K562 (cell line): ENCODE data around the gene CHD5. TPM values are rescaled to one million over a fixed set of nuclear protein-coding genes. Genes with fewer than 3 reads are reported as not detected.

Experiments
- ATAC-seq: fragments of 200-7000 bp; cut with Tn5 transposase; 3 replicates; pipeline ENCODE4 v1.9.1; 2020; ENCODE audit warnings: moderate library complexity
- BruUV-seq: library from RNA; stranded (reverse); fragments of 400-500 nt; replicated peaks from 2 replicates; lab custom pipeline; 2021; lab: Mats Ljungman, UMichigan
- CTCF ChIA-PET: fragments of 300-600 bp; formaldehyde crosslinking; extraction: SDS; loops from one replicate; lab custom pipeline; 2021; ENCODE audit warnings: low intra/inter-chr PET ratio; lab: Yijun Ruan, JAX
- POLR2A ChIA-PET: fragments of 300-600, 350-650 bp; sonication (Branson Sonifier 250); formaldehyde crosslinking; extraction: SDS; loops from one replicate; lab custom pipeline; 2021; ENCODE audit warnings: antibody characterized with exemption, inconsistent platforms; lab: Yijun Ruan, JAX
- DNase-seq, 4 experiments: peaks; one replicate each; pipeline versions ENCODE4 v3.0.0 to v3.0.0-alpha.2; 2011 to 2018; ENCODE audit warnings: low spot score in 3 of 4, mixed read lengths in 3 of 4; ENCODE audit errors: extremely low read depth in 1 of 4
- FAIRE-seq: peaks from 2 replicates; lab custom pipeline; 2011; peaks lifted over from hg19 to GRCh38; lab: Jason Lieb, UNC
- H2AFZ ChIP-seq: 2 replicates; pipeline ENCODE4 v1.6.0; 2011; ENCODE audit warnings: low read depth, low read length, control low read depth, inconsistent platforms
- H3K27ac ChIP-seq: fragments of 200-600 bp; 3 replicates; pipeline ENCODE4 v1.8.0; 2011; ENCODE audit warnings: low read depth, mild to moderate bottlenecking, control low read depth, inconsistent platforms, low read length, moderate library complexity, mixed read lengths; ENCODE audit errors: extremely low read depth
- H3K27me3 ChIP-seq, 2 experiments: fragments of 300-600 bp in 1 of 2; 2 replicates in 1 of 2; 3 replicates in 1 of 2; pipeline versions ENCODE4 v1.6.0 to v1.8.0; 2011; ENCODE audit warnings: inconsistent platforms in 2 of 2, low read length in 2 of 2, mild to moderate bottlenecking in 1 of 2, mixed read lengths in 1 of 2, moderate library complexity in 1 of 2; ENCODE audit not compliant: control insufficient read depth in 2 of 2, insufficient read depth in 2 of 2
- H3K36me3 ChIP-seq: fragments of 300-600 bp; 3 replicates; pipeline ENCODE4 v1.8.0; 2011; ENCODE audit warnings: mild to moderate bottlenecking, low read length, inconsistent platforms; ENCODE audit not compliant: control insufficient read depth, insufficient read depth
- H3K4me1 ChIP-seq, 2 experiments: fragments of 200-600 bp in 1 of 2; replicated peaks in 1 of 2; 2 replicates in 1 of 2; 3 replicates in 1 of 2; pipeline versions ENCODE4 v1.5.1 to v1.8.0; 2011; ENCODE audit warnings: inconsistent platforms in 2 of 2, low read length in 2 of 2, mild to moderate bottlenecking in 1 of 2, mixed read lengths in 1 of 2, moderate library complexity in 1 of 2; ENCODE audit not compliant: control insufficient read depth in 2 of 2, insufficient read depth in 2 of 2
- H3K4me2 ChIP-seq: 2 replicates; pipeline ENCODE4 v1.6.1; 2011; ENCODE audit warnings: low read length, control low read depth, inconsistent platforms, mixed read lengths; ENCODE audit not compliant: insufficient read depth
- H3K4me3 ChIP-seq: fragments of 200-600 bp; sonication (generic), shearing (Covaris generic); 2 replicates; pipeline ENCODE4 v1.5.1; 2016; ENCODE audit warnings: control low read depth, inconsistent platforms
- H3K79me2 ChIP-seq: fragments of 200-600 bp; 3 replicates; pipeline ENCODE4 v1.8.0; 2011; ENCODE audit warnings: low read length, inconsistent platforms; ENCODE audit not compliant: control insufficient read depth, insufficient read depth
- H3K9ac ChIP-seq, 2 experiments: 2 replicates each; pipeline versions ENCODE4 v1.6.0 to v1.6.1; 2011; ENCODE audit warnings: low read depth in 2 of 2, low read length in 2 of 2, control low read depth in 1 of 2, inconsistent platforms in 1 of 2, mild to moderate bottlenecking in 1 of 2, mixed read lengths in 1 of 2; ENCODE audit not compliant: insufficient read depth in 1 of 2
- H3K9me1 ChIP-seq: one replicate; pipeline ENCODE4 v1.6.0; 2011; ENCODE audit warnings: inconsistent platforms, mild to moderate bottlenecking, low read length, moderate library complexity; ENCODE audit not compliant: control insufficient read depth, insufficient read depth
- H3K9me3 ChIP-seq: replicated peaks from 2 replicates; pipeline ENCODE4 v1.5.1; 2011; ENCODE audit warnings: low read depth, low read length, inconsistent platforms; ENCODE audit not compliant: control insufficient read depth, insufficient read depth
- H4K20me1 ChIP-seq: replicated peaks from 2 replicates; pipeline ENCODE4 v1.6.1; 2011; ENCODE audit warnings: low read length, inconsistent platforms, mixed read lengths; ENCODE audit not compliant: control insufficient read depth, insufficient read depth
- BRF1 ChIP-seq: IDR thresholded peaks from 3 replicates; pipeline ENCODE4 v1.6.1; 2011; ENCODE audit warnings: borderline replicate concordance, mild to moderate bottlenecking; ENCODE audit not compliant: insufficient read length; ENCODE audit errors: extremely low read depth
- FIP1L1 ChIP-seq: fragments of 200-400 bp; formaldehyde crosslinking; IDR thresholded peaks from 2 replicates; pipeline ENCODE4 v1.6.1; 2018; ENCODE audit warnings: mild to moderate bottlenecking, low read depth, low read length; ENCODE audit not compliant: poor library complexity, severe bottlenecking
- FOXO4 ChIP-seq: fragments of 450-650 bp; formaldehyde crosslinking; IDR thresholded peaks from 2 replicates; pipeline ENCODE4 v1.4.0; 2020; ENCODE audit warnings: mild to moderate bottlenecking, moderate library complexity
- HNRNPH1 ChIP-seq: fragments of 200-400 bp; formaldehyde crosslinking; optimal IDR thresholded peaks from 2 replicates; pipeline ENCODE3; 2017; ENCODE audit warnings: low read depth, mild to moderate bottlenecking, low read length, moderate library complexity
- MIER1 ChIP-seq: fragments of 450-650 bp; IDR thresholded peaks from 2 replicates; pipeline ENCODE4 v1.6.1; 2016; ENCODE audit warnings: antibody characterized with exemption, mild to moderate bottlenecking, low read depth
- SAFB2 ChIP-seq: fragments of 200-400 bp; formaldehyde crosslinking; IDR thresholded peaks from 2 replicates; pipeline ENCODE4 v1.6.1; 2018; ENCODE audit warnings: borderline replicate concordance, low read length, low read depth, moderate library complexity; ENCODE audit not compliant: severe bottlenecking
- TFAM ChIP-seq: fragments of 250-450 bp; sonication (Bioruptor Pico); conservative IDR thresholded peaks from 2 replicates; pipeline ENCODE4 v1.5.0; 2021; ENCODE audit warnings: mild to moderate bottlenecking, moderate library complexity
- ZFX ChIP-seq: sonication (generic); formaldehyde crosslinking; IDR thresholded peaks from 2 replicates; pipeline ENCODE4 v1.8.0; 2022; ENCODE audit warnings: mild to moderate bottlenecking, missing genetic modification reagents, moderate library complexity
- ZKSCAN1 ChIP-seq: fragments of 150-350 bp; IDR thresholded peaks from 2 replicates; pipeline ENCODE4 v1.6.1; 2016; ENCODE audit warnings: low read depth, low read length
- ZNF232 ChIP-seq: sonication (generic); formaldehyde crosslinking; IDR thresholded peaks from 2 replicates; pipeline ENCODE4 v1.8.0; 2022; ENCODE audit warnings: mild to moderate bottlenecking, missing genetic modification reagents
- ZNF444 ChIP-seq: fragments of 250-450 bp; sonication (Bioruptor Pico); IDR thresholded peaks from 2 replicates; pipeline ENCODE4 v1.4.0; 2020; ENCODE audit warnings: mild to moderate bottlenecking, moderate library complexity
- WGBS: fragments of 100-300 bp; shearing (Covaris generic); methylation state at CpG from one replicate; pipeline ENCODE4 v1.1.6; 2016; ENCODE audit warnings: low coverage, mixed read lengths; ENCODE audit not compliant: insufficient coverage; ENCODE audit errors: missing lambda C conversion rate; 5-methylcytosine and 5-hydroxymethylcytosine counted together
- in situ Hi-C: fragments of 300-500 bp; cut with MboI; formaldehyde crosslinking; loops from 4 replicates; pipeline ENCODE4 v1.15.0; 2018; ENCODE audit warnings: inconsistent platforms, mixed read lengths
- intact Hi-C: fragments of 100-400 bp; cut with micrococcal nuclease; formaldehyde crosslinking; loops from 2 replicates; pipeline ENCODE4 v1.14.2; 2022
- polyA plus RNA-seq, 8 experiments: library from polyadenylated mRNA; depleted of rRNA in 4 of 8; stranded (reverse) in 5 of 8; unstranded in 3 of 8; fragments of >200 nt; fragmentation: Nextera tagmentation in 2 of 8; fragmentation: Illumina TruSeq in 1 of 8; extraction: Ambion mirVana in 2 of 8; extraction: Trizol in 1 of 8; gene quantifications; 2 replicates each; pipeline versions ENCODE4 v1.2.1 to v1.2.3, GENCODE V29; 2011 to 2014; ENCODE audit warnings: inconsistent platforms in 1 of 8, missing spikeins in 1 of 8
- total RNA-seq, 7 experiments: library from RNA; depleted of rRNA in 6 of 7; stranded (reverse); fragments of >200 nt in 6 of 7; fragmentation: Illumina TruSeq in 2 of 7; extraction: Trizol in 2 of 7; gene quantifications; 2 replicates each; pipeline versions ENCODE4 v1.2.1 to v1.2.3, GENCODE V29; 2011 to 2021; ENCODE audit warnings: low replicate concordance in 1 of 7
- TF ChIP-seq, protein P1 (sequence below): sonication (generic); formaldehyde crosslinking; IDR thresholded peaks from 2 replicates; pipeline ENCODE4 v1.8.0; 2022; ENCODE audit warnings: mild to moderate bottlenecking, missing genetic modification reagents, borderline replicate concordance
- TF ChIP-seq, protein P2 (sequence below), 3 experiments: IDR thresholded peaks in 2 of 3; conservative IDR thresholded peaks in 1 of 3; 2 replicates each; pipeline ENCODE4 v1.5.1; 2011 to 2012; ENCODE audit warnings: low read length in 3 of 3, mild to moderate bottlenecking in 3 of 3, control low read depth in 2 of 3, improper control_type of control experiment in 1 of 3, inconsistent platforms in 1 of 3, low read depth in 1 of 3, mixed read lengths in 1 of 3, moderate library complexity in 1 of 3; ENCODE audit not compliant: insufficient read depth in 2 of 3
- TF ChIP-seq, protein P3 (sequence below): fragments of 250-450 bp; sonication (Bioruptor Pico); IDR thresholded peaks from 2 replicates; pipeline ENCODE4 v1.9.0; 2021; ENCODE audit warnings: mild to moderate bottlenecking

Gene CHD5
- total and polyA plus RNA-seq, 9 of the 15 experiments (the other 6 are each of a cell fraction or from before 2014, with no cell fraction given): 0.03 to 0.52 (median 0.11) TPM; not detected in 2

DNA sequence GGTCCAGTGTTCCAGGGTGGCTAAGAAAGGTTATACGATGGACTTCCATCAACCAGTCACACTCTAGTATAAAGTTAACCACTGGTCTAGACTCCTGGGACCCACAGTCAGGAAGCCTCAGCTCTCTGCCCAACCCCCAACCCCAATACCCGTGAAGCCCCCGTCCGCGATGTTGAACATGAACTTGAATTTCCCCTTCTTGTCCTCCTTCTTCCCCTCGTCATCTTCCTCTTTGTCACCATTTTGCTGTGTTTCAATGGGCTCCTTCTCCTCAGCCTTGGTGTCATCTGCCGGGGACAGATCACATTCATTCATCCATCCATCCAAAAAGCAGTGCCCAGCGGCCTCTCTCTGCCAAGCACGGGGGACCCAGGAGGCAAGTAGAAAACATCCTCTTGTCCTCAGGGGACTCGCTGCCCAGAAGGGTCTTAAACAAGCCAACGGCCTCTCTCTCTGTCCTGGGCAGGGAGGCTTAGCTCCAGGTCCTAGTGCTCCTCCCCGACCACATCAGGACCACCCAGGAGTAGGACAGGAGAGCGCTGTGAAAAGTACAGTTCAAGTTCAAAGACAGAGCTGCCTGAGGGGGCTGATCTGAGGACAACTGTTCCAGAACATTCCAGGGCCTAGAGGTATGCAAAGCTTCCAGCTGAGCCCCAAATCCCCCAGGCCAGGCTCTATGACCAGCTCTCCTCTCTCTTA lies 68.0 kb downstream of the CHD5 start (continued):
- no peak for TF ChIP-seq SAFB2

GRCh38 chr1:6111571-6111970 lies 68.5 kb downstream of the CHD5 start:
- Histone ChIP-seq H3K9me1 (no peaks in the 10 kb centered on the region), H3K4me3 (no peak overlapping the region), H3K27me3 (peaks cover 37 to 51% of the 10 kb centered on the region in 2 experiments), H3K9ac (peak overlapping the region in 1 of 2 experiments; percentile 11; a peak in 1 of 4 replicates), H3K4me1 (peaks cover 0 to 13% of the 10 kb centered on the region in 2 experiments; a peak in 2 of 5 replicates), H2AFZ (no peak overlapping the region), H3K9me3 (no peaks in the 10 kb centered on the region), H3K36me3 (no peaks in the 10 kb centered on the region), H3K4me2 (no peak overlapping the region), H3K79me2 (no peaks in the 10 kb centered on the region), H4K20me1 (peaks cover 4% of the 10 kb centered on the region; the same call in 1 of the 2 replicates), H3K27ac (no peak overlapping the region)
- DNase-seq: no peak
- 17% methylated on average over 20 of the region's 24 CpGs for WGBS
- intact Hi-C loops: no loop called here
- in situ Hi-C loops: no loop called here
- ChIA-PET POLR2A (interaction anchor here (0.6 to 1.3 kb wide), 2 partner anchors 9 to 577 kb away, joined by 3 to 4 read pairs; no protein-coding TSS in a partner anchor), CTCF (no interaction called here)
- ATAC-seq: no peak; the same call in 2 of the 3 replicates
- BruUV-seq: no TSS peak
- FAIRE-seq: no peak
- TF ChIP-seq HNRNPH1 (no peak), MIER1 (no peak), FIP1L1 (no peak), BRF1 (no peak), ZNF232 (CRISPR knock-in tag) (no peak), ZNF444 (no peak), ZKSCAN1 (no peak), ZFX (no peak), TFAM (CRISPR knock-in tag) (no peak), FOXO4 (CRISPR knock-in tag) (no peak)
- TF ChIP-seq, protein P1, sequence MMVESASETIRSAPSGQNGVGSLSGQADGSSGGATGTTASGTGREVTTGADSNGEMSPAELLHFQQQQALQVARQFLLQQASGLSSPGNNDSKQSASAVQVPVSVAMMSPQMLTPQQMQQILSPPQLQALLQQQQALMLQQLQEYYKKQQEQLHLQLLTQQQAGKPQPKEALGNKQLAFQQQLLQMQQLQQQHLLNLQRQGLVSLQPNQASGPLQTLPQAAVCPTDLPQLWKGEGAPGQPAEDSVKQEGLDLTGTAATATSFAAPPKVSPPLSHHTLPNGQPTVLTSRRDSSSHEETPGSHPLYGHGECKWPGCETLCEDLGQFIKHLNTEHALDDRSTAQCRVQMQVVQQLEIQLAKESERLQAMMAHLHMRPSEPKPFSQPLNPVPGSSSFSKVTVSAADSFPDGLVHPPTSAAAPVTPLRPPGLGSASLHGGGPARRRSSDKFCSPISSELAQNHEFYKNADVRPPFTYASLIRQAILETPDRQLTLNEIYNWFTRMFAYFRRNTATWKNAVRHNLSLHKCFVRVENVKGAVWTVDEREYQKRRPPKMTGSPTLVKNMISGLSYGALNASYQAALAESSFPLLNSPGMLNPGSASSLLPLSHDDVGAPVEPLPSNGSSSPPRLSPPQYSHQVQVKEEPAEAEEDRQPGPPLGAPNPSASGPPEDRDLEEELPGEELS: no peak
- TF ChIP-seq, protein P2, sequence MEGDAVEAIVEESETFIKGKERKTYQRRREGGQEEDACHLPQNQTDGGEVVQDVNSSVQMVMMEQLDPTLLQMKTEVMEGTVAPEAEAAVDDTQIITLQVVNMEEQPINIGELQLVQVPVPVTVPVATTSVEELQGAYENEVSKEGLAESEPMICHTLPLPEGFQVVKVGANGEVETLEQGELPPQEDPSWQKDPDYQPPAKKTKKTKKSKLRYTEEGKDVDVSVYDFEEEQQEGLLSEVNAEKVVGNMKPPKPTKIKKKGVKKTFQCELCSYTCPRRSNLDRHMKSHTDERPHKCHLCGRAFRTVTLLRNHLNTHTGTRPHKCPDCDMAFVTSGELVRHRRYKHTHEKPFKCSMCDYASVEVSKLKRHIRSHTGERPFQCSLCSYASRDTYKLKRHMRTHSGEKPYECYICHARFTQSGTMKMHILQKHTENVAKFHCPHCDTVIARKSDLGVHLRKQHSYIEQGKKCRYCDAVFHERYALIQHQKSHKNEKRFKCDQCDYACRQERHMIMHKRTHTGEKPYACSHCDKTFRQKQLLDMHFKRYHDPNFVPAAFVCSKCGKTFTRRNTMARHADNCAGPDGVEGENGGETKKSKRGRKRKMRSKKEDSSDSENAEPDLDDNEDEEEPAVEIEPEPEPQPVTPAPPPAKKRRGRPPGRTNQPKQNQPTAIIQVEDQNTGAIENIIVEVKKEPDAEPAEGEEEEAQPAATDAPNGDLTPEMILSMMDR (IDR thresholded peaks at IDR 0.05 in 2 of 3, conservative IDR thresholded peaks at IDR 0.05 in 1 of 3; ENCODE audit: insufficient read depth in 2 of 3, low read depth in 1 of 3, low read length in 3 of 3): no peak
- TF ChIP-seq, protein P3, sequence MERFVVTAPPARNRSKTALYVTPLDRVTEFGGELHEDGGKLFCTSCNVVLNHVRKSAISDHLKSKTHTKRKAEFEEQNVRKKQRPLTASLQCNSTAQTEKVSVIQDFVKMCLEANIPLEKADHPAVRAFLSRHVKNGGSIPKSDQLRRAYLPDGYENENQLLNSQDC (CRISPR knock-in tag): no peak
